Limb (tissue), 2 donors: ENCODE results near the gene RNF141.

Experiments
- DNase-seq, 2 donors: peaks; one replicate each; pipeline ENCODE4 v3.0.0-alpha.2; 2016; ENCODE audit errors: extremely low spot score in 2 of 2

Gene RNF141

DNA sequence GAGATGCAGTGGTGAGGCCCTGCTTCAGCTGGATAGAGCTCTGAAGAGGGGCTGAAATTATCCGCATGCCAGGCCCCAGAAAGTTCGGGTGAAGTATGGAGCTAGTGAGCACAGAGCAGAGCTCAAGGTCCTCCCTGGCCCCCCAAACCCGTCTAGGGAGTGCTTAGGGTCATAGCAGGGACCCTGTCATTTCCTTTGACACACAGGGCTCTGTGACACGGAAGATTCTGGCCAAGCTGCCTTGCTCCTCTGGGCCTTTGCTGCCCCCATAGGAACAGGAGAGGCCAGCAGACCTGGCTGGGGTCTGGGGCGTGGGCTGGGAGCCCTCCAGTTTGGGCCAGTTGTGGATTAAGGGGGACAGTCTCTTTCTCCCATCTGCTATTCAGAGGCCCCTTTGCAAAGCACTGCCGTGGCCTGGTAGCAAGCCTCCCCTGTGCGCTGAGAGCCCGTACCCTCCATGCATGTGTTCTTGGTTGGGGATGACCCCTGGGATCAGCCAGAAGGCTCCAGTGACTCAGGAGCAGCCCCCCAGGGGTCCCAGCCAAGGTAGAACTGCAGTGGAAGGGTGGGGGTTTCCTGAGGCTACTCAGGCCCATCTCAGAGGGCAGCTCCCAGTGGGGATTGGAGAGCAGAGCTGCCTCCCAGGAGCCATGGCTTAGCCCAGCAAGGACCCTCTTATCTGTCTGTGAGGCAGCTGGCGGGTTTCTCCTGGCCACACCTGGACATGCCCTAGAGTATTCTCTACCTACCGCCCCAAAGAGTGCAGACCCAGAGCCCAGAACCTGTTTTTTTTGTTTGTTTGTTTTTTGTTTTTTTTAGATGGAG, 42.3 kb downstream of the RNF141 start:
- no peak for DNase-seq

DNA sequence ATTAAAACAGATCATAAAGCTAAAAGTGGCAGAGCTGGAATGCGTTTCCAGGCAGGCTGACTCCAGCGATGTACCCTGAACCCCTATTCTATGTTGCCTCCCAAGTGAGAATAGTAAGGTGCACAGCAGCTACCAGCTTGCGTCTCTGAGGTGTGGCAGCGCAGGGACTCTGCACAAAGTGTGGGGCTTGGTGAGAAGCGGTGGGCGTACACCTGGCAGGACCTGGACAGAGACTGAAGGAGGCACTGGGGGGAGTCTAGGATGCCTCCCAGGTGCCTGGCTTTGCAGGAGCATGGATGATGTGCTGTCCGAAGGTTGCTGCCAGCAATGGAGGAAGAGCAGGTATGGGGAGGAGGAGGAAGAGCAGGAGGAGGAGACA, 43.0 kb downstream of the RNF141 start:
- DNase-seq: no peak

DNA sequence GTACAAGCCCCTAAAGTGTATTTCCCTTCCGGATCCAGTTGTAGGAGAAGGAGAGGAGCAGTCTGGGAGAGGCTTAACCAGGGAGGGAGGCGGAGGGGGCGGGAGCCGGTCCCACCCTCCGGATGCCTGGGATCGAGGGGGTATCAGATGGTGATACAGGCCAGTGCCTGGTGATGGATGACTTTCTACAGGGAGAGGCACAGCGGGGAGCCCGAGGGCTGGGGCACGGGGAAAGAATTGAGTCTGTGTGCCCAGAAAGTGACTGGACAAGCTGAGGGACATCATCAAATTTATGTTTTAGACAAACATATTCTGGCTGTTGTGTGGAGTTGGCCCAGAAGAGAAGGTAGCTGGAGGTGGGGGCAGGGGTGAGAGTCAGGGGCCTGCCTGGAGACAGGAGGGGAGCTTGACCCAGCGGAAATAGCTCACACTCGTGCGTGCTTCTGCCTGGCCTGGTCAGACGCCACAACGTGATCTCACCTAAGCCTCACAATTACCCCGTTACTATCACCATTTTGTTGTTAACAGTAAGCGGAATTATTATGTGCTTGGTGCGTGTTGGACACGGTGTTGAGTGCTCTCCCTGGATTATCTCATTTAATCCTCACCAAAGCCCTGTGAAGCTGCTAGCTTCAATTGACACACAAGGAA, 43.5 kb downstream of the RNF141 start:
- DNase-seq: no peak

DNA sequence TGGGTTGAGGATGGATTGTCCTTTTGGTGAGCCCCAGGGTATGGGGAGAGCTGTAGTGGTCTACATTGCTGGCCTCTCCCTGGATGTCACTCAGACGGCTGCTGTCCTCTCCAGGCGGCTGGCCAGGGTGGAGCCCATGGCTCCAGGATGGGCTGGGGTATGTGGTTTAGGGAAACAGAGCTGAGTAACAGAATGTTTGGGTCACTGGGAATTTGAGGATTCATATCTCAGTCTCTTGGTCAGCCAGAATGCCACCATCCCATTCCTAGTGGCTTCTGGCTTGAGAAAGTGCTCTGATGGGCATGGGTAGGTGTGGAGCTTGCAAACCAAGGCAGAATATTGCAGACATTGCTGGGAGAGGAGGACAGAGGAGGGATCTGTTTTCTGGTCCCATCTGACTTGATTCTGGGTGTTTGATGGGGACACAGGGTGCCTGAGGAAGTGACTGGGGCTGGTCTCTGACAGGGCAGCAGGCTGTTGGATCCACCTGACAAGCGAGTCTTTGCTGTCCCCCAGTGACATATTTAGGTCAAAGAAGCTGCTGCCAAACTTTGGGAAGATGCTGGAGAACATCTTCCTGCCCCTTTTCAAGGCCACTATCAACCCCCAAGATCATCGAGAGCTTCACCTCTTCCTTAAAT, 44.6 kb downstream of the RNF141 start:
- no peak for DNase-seq

DNA sequence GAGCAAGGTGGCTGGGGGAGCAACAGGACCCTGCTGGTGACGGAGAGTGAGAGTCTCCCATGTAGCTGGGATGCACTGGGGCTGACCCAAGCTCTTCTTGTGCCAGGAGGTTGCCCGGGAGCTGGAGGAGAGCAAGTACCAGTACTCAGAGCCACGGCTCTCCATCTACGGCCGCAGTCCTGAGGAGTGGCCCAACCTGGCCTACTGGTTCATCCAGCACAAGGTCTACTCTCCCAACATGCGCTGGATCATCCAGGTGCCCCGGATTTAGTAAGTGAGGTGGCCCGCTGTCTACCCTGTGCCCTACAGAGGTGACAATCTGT, 45.6 kb downstream of the RNF141 start:
- DNase-seq: no peak

DNA sequence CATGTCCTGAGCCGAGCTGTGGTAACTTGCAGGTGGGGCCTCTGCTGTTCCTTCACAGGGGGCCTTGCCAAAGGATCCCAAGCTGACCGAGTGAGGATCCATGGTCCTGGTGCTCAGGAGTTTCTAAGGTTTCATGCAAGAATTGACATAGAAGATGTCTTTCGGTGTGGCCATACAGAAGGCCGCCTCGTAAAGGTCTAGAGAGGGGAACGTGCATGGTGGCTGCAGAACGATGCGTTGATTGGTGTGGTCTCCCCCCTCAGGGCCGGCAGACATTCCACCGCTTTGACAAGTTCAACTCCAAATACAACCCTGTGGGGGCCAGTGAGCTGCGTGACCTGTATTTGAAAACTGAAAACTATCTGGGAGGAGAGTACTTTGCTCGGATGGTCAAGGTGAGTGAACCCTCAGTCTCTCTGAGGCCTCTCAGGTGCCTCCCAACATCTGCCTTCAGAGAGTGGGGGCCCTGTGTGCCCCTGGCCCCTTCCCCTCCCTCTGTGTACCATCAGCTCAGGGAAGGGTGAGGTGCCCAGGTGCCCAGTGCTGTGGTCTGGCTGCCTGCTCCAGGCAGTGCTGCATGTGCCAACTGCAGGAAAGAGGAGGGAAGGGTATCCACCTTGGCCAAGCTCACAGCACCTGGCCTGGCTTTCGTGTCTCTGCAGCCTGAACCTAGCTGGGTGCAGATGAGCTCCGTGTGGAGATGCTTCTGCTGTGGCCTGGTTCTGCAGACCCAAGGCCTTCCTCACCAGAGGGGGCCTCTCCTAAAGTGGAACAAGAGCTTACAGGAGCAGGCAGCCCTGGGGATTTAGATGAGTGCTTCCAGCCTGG, 46.1 kb downstream of the RNF141 start:
- no peak for DNase-seq

DNA sequence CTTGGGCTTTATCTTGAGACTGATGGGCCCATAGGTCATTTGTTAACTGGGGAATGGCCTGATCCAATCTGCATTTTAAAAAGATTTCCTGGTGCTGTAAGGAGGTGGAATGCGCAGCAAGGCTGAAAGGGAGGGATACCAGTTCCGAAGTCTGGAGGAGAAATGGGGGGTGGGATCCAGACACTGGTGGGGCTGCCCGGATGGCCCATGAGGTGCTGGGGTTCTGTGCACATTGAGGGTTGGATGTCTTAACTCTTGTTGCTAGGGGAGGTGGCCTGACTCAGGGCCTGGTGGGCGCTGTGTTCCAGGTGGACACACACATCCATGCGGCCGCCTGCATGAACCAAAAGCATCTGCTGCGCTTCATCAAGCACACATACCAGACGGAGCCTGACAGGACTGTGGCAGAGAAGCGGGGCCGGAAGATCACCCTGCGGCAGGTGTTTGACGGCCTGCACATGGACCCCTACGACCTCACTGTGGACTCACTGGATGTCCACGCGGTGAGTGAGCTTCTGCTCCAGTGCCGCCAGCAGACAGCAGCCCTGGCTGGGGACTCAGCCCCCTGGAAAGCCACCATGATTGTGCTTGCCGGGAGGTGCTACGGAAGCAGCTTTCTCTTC, 47.8 kb downstream of the RNF141 start:
- DNase-seq: no peak

DNA sequence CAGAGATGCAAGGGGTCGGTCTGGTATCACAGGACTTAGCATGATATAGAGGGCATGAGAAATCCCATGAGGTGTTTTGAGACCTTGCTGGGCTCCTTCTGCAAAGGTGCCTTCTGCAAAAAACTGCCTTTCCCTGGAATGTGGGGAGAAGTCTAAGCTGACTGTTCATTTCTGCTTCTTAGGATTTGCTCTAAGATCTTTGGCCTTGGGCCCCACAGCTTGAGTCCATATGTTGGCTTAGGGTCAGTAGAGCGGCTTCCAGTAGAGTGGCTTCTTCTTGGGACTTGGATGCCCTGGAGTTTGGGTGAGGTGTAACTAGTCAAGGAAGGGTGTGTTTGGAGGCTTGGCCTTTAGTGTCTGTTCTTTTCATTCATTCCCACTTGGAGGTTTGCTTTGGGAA, 48.9 kb downstream of the RNF141 start:
- DNase-seq: no peak

DNA sequence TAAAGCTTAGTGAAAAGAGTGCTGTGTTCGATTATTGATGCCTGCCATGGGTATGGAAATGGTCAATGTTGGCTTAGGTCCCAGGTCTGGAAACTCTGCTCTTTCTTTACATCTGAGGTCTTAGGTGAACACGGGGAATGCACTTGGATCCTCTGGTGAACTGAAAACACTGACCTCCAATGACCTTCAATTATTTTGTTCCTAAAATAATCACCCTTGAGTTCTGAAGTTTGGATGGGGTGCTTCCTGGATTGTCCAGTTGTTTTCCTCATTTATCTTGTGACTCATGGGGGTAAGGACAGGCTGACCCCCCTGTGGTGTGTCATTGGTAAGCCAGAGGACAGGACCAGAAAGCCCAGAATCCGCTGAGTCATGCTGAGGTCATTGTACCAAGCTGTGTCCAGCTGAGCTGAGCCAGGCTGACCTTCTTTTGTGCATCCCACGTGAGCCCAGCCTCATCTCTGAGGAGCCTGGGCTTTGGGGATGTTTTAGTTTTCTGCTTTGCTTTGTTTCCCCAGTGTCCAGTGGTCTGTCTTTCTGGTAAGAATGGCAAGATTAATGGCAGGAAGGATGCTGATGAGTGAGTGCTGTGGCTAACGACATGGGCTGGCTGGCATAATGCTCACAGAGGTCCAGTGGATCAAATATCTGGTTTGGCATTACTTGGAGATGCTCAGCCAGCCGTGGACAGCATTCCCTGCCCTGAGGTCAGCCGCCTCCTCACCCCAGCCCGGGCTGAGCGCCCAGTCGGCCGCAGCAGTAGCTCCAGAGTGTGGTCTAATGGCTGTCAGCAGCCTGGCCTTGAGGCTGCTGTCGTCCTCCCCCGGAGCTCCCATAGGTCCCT, 50.4 kb downstream of the RNF141 start:
- DNase-seq: no peak

DNA sequence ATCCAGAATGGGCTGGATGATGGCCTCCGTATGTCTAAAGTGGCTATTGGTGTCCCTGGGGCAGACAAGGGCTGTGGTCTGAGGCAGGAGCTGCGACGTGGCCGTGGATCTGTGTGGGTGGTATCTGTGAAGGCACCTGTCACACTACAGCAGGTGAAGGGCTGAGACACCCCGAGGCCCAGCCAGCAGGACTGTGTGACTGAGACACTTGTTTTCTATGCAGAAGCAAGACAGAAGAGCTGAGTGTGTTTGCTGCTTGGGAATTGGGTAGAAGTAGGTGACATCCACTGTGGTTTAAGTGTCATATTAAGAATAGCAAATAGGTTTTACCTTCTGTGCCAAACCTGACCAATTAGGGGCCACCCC, 51.0 kb downstream of the RNF141 start:
- DNase-seq: no peak

DNA sequence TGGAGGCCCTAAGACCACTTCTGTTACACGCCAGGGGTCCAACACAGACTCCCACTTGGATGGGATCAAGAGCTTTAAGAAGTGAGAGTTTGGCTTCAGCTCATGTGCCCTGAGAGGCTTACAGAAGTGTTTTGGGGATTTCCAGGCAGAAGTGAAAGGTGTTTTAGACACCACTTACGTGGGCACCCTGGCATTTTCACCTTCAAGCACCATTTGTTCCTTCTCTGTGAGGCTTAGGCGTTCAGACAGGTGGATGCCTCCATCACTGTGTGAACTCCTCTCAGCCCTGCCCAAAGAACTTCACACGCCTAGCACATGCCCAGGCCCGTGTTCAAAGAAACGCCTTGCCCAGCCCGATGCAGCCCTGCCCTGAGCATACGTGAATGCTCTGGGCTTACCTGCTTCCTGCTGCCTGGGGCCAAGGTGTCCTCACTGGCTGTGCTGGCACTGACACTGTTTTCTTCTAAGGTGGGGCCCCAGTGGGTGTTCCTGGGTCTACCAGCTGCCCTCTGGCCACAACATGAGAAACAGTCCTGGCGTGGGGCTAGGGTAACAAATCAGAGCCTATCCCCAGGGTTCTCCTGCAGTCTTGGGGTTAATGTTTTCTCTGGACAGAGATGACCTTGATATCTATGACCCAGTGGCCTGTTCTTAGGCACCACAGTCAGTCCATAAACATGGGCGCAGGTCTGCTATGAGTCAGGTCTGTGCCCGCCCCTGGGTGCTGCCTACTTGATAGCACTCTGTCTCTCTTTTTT, 51.9 kb downstream of the RNF141 start:
- DNase-seq: no peak

DNA sequence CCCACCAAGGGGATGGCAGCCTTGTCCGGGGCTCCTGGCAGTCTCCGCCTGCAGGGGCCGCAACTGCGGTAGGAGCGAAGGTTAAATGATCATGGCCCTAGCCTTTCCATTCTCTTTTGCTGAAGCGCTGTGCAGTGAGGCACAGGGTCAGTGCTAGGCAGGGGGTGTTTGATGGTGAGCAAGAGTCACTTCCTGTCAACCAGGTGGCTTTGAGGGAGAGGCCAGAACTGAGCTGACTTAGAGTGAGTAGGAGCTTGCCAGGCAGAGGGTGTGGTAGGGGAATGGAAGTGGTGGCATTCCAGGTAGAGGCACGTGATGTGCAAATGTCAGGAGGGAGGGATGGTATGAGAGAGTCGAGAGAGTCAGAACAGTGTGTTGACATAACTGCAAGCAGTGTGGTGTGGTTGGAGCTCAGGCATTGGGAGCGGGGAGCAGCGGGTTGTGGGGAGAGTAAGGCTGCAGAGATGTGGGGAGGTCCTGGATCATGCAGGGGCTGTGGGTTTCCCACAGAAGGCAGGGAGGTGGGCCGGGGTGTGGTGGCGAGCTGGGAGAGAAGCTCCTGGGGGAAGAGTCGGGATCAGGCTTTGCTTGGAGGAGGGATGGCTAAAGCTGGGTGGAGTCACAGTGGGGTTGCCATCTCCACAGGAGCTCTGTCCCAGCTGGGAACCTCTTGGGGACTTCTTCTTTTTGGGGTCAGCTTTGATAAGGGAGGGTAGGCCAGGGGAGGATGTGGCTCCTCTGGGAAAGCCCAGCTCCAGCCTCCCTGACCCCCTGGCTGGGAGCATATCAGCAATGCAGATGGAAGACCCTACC, 52.7 kb downstream of the RNF141 start:
- no peak for DNase-seq

DNA sequence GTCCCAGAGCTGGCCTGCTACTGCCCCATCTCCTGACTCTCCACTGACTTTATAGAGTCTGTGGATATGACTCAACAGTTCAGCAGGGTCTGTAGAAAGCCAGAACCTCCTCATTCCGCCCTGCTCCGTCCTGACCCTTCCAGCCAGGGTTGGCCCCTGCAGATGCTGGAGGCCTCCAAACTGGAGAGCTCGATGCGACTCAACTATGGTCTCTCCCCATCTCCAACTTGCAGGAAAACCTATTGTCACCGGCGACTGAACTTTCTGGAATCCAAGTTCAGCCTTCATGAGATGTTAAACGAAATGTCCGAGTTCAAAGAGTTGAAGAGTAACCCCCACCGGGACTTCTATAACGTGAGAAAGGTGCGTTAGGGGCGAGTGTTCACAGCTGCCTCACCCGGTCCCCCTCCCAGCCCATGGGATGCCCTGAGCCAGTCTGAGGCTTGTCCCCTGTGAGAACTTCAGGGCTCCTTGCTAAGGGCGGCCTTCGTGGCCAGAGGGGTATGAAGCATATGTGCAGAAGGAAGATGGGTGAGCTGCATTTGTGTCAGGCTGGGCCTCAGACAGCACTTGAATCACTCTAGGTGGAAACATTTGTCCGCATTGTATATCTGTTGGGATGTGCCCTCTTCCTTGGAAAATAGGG, 53.9 kb downstream of the RNF141 start:
- DNase-seq: no peak

DNA sequence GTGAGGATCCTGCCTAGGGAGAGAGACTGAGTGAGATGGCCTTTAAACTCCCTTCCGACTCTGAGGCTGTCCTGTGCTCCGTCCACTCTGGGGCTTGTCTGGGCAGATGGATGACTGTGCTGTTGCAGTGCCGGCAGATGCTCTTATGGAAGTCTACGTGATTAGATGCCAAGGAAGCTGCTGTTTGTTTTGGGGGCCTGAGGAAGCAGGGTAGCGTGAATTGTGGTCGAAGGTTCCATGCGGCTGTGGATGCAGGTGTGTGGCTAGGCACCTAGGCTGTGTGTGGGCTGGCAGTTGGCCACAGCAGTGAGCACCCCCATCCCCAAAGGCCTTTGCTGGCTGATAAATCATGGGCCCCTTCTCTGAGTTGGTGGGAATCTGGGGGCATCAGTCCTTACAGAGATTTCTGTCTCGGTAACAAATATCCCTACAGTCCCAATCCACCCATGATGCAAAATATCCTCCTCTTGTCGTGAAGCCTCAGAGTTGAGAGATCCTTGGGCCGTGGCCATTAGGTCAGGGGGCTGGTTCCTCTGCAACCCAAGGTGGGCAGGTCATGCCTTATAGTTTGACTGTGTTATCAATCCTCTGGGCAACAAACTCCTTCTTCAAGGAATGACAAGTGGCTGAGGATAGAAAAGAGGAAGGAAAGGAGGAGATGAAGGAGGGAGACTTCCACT, 54.7 kb downstream of the RNF141 start:
- DNase-seq: no peak

DNA sequence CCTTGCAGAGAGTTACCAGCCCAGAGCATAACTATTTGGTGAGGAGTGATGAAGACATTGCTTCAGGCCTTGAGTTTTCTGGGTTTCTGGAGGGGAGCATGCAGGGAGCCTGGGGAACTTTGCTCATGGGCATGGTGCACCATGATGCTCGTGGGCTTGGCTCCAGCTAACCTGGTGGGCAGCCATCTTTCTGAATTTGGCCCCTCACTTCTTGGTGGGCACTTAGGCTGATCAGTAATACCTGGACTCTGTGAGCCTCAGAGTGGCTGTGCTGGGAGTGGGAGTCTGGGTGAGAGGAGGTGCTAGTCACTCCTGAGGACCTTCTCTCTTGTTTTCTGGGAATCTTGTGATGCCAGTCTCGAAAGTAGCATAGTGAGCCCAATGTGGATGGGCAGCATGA, 55.3 kb downstream of the RNF141 start:
- no peak for DNase-seq

DNA sequence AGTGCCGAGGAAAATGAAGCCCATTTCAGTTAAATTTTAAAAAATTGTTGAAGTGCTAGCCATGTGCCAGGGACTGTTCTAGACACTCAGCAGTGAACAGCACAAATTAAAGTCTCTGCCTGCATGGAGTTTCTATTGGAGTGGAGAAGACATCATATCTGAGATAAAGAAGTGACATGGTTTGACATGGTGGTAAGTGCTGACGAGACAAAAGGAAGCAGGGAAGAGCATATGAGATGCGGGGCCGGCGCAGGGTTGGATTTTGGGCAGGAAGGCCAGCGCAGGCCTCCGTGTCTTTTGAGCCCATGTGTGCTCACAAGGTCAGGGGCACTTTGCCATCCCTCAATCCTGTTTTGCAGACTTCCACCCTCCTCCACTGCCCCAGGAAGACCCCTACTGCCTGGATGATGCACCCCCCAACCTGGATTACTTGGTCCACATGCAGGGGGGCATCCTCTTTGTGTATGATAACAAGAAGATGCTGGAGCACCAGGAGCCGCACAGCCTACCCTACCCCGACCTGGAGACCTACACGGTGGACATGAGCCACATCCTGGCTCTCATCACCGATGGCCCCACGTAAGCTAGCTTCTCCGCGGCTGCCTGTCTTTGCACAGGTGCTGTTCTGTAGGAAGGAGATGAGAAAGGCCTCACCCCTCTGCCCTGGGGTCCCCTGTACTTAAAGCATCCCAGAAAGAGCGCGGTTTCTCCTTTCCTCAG, 56.4 kb downstream of the RNF141 start:
- no peak for DNase-seq

DNA sequence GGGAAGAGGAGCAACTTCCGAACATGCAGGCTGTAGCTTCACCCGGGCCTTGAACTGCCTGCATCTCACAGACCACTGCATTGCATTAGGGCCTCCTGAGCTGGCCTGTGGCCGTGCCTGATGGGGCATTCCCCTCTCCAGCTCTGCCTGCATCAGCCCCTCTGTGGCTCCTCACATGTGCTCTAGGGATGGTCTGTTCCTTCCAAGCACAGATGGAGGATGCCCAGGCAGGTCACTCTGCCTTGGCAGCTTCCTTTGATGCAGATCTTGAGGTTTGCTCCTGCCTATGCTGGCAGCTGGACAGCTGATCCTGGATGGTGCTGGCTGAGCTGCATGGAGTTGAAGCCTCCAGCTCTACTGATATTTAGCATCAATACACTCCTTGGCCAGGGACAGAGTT, 57.4 kb downstream of the RNF141 start:
- DNase-seq: no peak
